NCI-H748 (cell line): ENCODE measurements around the gene UBAP2L.
A peak's percentile ranks its signal among the peaks of the same experiment; 100 is the strongest.
"Not testable (repeated sequence)": the region's sequence is repeated elsewhere in the genome, so short reads cannot be mapped to it uniquely, and the experiment has no call there.

Experiments used
- DNase-seq: peaks from one replicate; lab custom pipeline; 2025; ENCODE audit not compliant: unreplicated experiment; lab: John Stamatoyannopoulos, UW

Gene UBAP2L

DNA sequence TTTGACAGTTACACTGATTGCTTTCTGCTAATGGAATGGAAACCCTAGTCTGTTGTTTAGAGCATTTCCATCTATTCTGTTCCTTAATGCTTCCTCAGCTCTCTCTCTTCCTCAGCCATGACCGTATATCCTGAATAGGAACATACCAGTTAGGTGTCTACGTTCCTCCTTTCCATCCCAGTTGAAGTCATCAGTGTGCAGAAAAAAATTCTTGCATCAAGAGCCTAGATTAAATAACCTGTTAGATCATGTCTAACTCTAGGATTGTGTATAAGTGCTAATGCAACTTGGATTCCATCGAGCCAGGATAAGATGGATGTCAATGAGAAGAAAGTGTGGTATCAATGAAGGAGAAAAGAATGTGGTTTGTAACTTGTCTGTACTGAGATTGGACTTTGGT, 18.7 kb downstream of the UBAP2L start:
- no peak for DNase-seq

DNA sequence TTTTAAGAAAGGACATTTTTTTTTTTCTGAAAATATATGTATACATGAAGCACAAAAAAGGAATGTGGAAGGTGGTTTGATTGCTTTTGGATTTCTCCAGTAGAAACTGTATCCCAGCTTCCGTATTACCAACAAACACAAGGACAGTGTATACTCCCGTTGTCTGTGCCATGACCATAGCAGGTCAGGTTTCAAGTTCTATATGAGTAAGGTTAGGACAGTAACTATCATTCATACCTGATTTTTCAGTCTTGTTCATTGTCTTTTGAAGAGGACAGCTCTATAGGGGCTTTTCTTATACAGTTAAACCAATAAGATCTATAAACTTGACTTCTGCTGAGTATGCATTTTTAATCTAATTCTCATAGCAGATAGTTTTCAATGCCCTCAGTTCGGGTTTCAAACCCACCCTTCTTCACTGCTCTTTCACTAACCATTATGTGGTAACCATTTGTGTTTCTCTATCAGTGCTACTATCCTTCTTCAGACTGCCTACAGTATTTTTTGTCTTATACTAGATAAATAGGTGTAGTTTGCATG, 19.6 kb downstream of the UBAP2L start:
- DNase-seq = no peak

DNA sequence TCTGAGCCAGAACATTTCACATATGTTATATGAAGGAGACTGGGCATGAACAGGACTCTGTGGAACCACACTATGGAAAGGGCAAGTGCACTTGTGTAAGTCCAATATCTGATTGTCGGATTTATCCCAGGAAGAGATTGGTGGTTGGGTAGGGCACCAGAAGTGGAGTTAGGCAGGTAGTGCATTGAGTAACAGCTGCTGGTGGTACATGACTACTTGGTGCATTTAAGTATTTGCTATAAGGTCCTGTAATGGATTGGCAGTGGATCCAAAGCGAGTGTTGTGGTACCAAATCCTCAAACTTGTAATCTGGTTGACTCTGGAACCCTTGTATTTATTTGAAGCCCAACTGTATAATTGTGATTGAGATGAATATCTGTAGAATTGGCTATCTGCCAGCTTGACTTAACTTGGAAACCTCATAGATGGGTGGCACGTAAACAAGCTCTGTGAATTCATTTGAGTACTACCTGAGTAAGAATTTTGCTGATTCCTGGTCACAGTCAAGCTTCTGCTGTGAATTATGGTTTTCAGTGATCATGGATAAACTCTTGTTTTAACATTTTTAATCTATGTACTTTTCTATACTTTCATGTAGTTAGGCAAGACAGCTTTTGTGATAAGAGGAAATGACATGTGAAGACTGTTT, 21.1 kb downstream of the UBAP2L start:
- DNase-seq = peak; percentile 3

DNA sequence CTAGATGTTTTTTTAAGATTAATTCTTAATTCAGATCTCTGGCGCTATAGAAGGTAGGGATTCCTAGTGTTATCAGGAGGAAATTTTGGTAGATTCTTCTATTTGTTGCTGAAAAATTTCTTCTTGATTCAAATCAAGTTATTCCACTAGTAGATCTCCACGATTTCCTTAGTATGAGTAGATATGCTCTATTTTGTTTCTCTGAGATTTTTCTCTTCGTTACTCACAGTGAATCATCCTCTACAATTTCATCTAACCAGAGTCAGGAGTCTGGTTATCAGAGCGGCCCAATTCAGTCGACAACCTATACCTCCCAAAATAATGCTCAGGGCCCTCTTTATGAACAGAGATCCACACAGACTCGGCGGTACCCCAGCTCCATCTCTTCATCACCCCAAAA, 32.9 kb downstream of the UBAP2L start:
- DNase-seq = no peak

DNA sequence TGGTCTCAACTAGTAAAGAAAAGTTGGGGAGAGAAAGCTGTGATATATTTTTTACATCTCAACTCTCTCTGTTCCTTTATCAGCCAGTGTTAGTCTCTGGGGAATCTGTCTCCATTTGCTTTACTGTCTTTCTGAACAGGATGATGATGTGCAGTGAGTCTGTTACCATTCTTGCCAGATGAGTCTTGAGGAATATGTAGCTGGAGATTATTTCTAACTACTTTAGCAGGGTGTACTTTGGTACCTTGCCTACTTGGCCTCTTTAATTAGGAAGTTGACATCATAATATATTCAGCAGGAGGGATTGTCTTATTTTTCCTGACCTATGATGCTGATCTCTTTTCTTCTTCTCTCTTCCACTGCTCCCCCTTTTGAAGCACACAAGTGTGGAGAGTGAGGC, 35.9 kb downstream of the UBAP2L start:
- DNase-seq = no peak

DNA sequence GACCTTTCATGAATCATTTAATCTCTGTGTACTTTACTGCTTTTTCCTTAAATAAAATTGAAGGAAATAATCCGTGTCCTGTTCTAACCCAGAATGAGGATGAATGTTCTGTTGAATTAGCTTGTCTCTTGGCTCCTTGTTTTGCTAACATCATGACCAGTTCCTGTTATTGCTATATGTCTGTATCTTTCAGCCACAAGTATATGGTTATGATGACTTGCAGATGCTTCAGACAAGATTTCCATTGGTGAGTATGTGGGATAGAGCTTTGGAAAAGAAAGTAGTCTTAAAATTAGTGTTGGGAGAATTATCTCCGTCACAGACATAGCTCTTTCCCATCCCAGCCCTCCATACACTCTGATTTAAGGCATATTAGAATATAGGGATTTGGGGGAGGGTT, 38.0 kb downstream of the UBAP2L start:
- DNase-seq = no peak

DNA sequence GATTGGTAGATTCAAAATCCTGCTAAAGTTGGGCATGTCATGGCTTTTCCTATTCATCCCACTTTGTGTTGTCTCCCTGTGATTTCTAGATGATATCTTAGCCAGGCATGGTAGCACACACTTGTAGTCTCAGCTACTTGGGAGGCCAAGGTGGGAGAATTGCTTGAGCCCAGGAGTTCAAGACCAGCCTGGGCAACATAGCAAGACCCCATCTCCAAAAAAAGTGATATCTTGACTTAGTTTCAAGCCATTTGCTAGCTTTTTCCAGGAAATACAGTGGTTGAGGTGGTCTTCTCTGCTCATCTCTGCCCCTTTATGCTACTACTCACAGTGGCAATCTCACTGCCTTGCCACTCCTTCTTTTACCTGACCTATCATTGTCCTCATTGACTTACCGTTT, 39.4 kb downstream of the UBAP2L start:
- no peak for DNase-seq

DNA sequence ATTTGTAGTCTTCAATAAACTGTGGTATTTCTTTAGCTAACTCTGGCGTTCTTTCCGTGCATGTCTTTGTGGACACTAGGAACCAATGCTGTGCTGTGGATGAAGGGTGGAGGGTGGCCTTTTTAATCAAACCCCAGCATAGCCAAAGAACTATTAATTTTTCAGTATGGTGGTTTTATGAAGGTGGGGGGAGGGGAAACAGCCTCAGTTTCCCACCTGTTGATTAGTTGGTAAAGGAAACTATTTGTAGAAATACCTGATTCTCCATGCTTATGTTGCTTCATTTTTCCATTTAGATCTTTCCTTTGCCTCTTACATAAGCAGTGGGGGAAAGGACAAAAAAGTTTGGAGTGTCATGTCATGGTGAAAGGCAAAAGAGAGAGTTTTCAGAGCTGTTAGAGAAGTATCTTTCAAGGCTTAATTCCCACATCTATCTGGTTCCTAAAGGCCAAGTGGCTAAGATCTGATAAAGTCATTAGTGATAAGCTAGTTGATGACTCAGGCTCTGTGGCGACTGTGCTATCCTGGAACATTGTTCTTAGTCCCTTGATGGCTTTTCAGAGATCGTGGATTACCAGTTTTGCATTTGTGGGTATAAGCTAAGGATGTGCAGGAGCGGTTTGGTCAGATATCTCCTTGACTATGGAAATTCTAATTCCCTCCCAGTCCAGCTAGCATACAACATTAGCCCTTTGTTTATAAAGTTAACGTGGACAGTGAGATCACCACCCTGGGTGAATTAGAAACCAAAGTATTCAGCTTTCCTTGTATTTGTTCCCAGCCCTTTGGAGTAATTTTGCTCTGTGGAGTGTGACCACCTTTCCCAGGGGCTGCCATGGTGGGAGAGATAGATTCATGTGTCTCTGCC, 42.9 kb downstream of the UBAP2L start:
- DNase-seq = no peak

DNA sequence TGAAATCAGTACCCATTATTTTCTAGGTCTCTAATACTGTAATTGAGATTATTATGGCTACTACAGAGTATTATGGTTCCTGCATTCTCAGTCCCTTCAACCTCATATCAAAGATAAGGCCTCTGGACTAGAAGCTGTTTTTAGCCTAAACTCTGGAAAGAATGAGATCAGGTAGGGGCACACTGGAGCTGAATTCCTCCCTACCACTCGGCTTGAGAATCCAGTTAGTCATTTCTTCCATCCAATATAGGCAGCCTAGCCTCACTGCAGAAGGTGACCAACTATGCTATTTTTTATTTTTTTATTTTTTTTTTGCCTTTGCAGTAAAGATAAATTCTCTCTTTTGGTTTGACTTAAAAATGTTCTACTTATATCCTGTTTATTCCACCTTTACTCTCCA, 43.7 kb downstream of the UBAP2L start:
- no peak for DNase-seq

DNA sequence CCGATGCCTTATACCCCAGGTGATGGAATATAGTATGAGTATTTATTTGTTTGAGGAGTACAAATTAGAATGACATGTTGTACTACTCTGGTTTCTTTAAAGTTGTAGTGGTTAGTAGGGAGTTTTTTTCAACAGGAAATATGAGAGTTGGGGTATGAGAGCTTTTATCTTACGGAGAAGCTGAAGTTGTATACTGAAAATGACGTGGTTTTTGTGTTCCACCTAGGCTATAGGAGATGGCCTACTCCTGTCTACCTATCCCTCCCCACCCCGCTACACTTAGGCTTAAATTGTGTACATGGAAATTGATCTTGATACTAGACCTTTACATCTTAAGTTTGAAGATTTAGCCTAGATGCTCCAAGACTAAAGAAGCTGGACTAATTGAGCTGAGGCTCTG, 44.8 kb downstream of the UBAP2L start:
- no peak for DNase-seq

DNA sequence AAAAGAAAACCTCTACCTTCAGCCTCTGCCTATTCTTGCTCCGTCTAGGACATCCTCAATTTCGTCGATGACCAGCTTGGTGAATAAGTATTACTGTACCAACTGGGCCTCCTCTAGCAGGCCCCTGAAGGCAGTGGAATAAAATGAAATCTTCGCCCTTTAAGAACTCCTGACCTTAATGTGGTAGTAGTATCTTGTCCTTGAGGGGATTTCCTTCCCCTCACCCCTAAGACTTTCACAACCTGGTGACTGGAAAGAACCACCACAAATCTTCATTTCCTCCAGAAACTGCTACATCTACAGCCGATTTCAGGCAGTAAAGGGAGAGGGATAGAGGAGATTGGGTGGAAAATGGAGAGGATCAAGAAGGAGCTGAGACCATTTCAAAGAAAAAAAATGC, 50.1 kb downstream of the UBAP2L start:
- DNase-seq = no peak

DNA sequence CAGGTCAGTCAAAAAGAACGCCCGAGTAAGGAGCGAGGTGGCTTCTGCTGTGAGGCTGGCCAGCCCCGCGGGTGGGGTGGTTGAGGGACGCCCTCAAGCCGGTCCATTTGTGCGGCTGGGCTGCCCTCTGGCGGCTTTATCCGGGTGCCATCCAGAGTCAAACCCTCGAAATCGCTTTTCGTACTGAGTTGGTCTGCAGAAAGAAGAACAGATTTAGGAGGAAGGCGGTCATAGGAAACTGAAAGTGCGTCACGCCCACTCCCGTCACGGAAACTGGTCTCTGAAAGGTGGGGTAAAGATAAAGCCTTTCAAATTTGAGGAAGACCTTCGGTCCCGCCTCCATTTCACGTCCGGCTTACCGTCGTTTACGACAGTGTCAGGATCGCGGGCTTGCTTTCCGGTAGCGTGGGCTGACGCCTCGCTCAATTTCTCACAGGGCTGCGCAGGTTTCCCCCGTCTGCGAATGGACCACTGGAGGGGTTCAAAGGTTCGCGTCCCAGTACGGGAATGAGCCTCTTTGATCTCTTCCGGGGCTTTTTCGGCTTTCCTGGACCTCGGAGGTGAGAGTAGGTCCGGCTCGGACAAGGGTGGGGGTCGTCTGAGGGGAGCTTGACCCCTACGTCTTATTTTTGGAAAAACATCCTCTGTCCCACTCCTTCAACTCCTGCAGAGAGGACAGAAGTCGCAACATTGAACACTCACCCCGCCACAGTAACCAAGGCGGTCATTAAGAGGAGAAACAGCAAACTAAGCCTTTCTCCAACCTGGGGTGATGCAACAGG, 51.7 kb downstream of the UBAP2L start, which contains the start of gene HAX1:
Gene HAX1 (plus strand): TSS at position 413 of the 782 bp plus-strand sequence. CDS start 95 bp downstream, at position 508.
- DNase-seq = peak; percentile 96

DNA sequence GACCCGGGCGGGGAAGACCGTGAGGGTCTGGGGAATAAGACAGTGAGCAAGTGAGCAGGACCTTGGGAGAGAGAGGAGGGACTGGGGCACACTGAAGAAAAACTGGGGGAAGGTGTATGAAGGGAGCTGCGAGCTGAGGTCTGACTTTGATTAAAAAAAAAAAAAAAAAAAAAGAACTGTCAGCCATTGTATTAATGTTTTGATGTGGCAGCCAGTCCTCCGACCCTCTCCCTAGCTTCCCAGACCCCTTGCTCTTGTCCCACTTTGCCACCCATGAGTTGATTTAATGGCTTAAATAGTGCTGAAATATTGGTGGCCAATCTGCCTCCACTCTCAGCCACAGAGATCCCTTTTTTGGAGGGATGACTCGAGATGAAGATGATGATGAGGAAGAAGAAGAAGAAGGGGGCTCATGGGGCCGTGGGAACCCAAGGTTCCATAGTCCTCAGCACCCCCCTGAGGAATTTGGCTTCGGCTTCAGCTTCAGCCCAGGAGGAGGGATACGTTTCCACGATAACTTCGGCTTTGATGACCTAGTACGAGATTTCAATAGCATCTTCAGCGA, 52.3 kb downstream of the UBAP2L start:
- no peak for DNase-seq

DNA sequence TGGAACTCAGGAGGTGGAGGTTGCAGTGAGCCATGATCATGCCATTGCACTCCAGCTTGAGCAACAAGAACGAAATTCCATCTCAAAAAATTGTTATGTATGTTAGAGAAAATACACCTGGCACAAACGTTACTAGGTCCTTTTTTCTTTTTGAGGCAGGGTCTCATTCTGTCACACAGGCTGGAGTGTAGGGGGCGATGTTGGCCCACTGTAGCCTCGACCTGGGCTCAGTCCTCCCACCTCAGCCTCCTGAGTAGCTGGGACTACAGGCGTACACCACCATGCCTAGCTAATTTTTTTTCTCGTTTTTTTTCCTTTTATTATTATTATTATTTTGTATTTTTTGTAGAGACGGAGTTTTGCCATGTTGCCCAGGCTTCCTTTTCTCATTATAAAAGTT, 56.0 kb downstream of the UBAP2L start:
- DNase-seq = no peak

DNA sequence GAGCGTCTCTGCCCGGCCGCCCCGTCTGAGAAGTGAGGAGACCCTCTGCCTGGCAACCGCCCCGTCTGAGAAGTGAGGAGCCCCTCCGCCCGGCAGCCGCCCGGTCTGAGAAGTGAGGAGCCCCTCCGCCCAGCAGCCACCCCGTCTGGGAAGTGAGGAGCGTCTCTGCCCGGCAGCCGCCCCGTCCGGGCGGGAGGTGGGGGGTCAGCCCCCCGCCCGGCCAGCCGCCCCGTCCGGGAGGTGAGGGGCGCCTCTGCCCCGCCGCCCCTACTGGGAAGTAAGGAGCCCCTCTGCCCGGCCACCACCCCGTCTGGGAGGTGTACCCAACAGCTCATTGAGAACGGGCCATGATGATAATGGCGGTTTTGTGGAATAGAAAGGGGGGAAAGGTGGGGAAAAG, 66.8 kb downstream of the UBAP2L start:
- DNase-seq = not testable (repeated sequence)

DNA sequence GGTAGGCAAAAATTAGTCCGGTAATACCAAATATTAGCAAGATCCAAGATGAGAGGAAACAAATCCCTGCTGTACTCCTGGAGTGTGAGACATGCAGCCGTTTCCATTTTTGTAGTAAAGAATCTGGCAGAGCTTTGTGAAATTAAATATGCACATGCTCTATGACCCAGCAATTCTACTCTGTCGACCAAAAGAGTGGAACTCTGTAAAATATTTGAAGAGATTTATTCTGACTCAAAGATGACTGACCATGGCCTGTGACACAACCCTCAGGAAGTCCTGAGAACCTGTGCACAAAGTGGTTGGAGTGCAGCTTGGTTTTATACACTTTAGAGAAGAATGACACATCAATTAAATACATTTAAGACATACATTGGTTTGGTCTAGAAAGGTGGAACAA, 67.9 kb downstream of the UBAP2L start:
- DNase-seq = no peak

DNA sequence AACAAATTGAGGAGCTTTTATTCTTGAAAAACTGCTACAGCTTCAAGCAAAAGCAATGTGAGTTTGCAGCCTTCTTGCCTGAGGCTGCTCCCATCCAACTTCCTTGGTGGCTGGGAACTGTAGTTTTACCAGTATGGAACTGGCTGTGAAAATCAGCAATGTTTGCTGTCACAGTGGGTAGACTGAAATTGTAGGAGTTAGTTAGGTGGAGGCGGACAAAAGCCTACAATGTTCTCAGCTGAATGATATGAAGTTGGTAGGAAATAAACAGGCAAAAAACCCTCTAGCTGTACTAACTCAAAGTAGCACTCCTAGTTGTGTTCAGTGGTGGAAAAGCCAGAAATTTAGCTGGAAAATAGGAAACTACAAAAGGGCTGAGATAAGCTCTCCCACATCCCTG, 70.2 kb downstream of the UBAP2L start:
- DNase-seq = no peak

DNA sequence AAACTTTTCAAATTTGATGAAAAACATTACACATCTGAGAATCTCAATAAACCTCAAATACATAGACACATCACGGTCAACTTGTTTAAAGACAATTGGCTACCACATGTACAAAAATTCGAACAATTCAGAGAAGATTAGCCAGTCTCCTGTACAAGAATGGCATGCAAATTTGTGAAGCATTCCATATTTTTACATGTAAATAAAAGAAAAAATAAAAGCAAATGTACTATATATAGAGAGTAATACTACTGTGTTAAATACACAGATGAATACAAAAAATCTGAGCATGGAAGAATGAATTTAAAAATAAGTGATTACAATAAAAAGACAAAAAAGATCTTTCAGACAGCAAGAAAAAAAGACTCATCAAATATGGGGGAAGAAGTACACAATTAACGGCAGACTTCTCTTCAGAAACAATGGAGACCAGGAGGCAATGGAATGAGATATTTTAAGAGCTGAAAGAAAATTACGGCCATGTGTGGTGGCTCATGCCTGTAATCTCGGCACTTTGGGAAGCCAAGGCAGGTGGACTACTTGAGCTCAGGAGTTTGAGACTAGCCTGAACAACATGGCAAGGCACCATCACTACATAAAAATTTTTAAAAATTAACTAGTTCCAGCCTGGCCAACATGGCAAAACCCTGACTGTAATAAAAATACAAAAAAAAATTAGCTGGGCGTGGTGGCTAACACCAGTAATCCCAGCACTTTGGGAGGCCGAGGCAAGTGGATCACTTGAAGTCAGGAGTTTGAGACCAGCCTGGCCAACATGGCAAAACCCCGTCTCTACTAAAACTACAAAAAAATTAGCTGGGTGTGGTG, 74.9 kb downstream of the UBAP2L start:
- no peak for DNase-seq

DNA sequence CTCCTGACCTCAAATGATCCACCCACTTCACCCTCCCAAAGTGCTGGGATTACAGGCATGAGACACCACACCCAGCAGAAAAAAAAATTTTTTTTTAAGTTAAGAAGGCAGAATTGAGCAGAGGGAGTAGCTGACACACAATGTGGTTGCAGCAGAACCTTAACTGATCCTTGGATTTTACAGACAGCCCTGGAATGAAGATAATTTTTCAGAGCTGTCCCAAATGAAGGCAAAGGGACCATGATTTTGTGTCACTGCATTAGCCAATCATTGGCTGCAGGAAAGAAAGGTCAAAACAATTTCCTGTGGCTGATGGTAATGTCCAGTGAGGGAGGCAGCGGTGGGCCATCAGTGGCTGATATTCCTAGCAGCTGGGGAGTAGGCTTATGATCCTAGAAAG, 80.8 kb downstream of the UBAP2L start:
- no peak for DNase-seq

DNA sequence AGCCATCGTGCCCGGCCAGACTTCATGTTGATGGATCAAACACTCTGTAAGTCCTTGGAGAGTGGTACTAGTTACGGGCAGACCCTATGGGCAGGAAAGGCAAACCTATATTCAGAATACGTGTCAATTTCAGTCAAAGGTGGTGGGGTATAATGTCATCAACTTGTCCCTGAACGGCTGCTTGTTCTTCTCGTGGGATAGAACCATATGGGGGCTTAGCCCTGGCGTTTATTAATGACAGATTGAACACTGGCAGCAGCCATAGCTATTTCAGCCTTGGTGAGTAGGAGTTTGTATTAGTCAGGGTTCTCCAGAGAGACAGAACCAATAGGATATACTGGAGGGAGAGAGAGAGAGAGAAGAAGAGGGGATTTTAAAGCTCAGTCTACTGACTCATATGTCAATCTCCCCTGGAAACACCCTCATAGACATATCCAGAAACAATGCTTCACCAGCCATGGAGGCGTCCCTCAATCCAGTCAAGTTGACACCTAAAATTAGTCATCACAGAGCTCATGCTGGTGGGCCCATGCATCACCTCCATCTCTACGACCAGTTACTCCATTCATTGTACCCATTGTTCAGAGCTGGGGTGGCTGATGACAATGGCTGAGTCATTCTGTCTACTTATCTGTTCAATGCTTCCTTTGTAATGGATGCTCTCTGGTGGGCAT, 84.0 kb downstream of the UBAP2L start:
- DNase-seq = no peak
